ACHN (cell line): ENCODE data around the gene C12orf76.
"Not testable (repeated sequence)": the region's sequence is repeated elsewhere in the genome, so short reads cannot be mapped to it uniquely, and the experiment has no call there.

Experiments
- DNase-seq: peaks from one replicate; pipeline ENCODE4 v3.0.0-alpha.2; 2015
- in situ Hi-C: cut with HindIII; loops from 2 replicates; pipeline ENCODE4 v1.10.0; 2017; ENCODE audit warnings: low sequenced_read_pairs, low pct_ligation_motif_present, low pct_unique_long_range_greater_than_20kb

Gene C12orf76, protein sequence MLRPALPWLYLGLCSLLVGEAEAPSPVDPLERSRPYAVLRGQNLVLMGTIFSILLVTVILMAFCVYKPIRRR

DNA sequence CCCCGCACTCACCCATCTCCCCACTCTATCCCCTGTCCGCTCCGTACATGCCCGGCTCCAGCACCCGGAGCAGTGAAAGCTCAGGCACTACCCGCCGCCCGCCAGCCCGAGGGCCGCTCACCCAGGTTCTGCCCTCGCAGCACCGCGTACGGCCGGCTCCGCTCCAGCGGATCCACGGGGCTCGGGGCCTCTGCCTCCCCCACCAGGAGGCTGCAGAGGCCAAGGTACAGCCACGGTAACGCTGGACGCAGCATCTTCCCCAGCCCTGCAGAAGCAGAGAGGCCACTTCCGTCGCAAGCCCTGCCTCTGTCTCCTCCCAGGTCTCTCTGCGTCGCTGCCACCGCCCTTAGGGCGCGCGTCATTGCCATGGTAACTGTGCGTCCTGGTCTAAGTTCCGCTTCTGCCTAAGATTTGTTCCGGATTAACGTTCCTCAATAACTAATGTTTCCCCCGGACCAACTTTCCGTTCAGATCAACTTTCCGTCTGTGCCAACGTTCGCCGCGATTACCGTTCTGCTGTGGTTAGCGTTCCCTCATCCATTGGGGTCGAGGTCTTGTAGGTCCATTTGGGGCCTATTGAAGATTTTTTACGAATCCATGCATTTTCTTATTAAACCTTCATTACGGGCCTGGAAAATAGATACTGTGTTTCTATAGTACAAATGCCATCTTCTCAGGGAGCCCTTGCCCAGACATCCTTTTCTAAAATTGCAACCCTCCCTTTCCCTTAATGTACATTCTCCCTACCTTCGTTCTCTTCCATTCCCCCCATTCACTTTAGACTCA is at the start of gene C12orf76:
TSS of gene C12orf76 (minus strand) at position 281 of the 786 bp plus-strand sequence. CDS start at position 254, 27 bp downstream.
- DNase-seq = peak; percentile 100
- in situ Hi-C loops = no loop called here

DNA sequence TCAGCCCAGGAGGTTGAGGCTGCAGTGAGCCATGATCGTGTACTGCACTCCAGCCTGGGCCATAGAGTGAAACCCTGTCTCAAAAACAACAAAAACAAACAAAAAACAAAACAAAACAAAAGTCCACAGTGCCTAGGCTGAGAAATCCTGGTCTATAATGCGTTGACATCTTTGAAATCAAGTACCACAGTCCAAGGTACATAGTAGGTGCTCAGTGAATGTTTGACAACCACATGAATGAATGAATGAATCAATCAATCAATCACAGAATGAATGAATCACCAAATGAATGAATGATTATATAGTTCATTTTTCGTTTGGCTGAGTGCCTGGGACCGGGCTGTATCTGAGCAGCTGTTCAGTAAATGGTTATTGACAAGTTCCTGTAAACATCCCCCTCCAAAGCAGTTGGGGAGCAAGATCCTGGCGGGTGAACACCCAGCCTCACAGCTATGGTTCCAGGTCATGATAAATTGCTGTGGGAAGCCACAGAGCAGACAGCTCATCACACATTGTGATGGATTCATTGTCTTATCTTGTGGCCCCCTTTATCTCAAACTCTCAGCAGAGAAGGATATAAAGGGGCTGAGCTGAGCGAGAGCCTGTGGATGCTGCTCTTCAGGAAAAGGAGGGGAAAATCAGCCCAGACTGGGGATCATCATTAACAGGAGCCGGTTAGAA is 45.4 kb upstream of the C12orf76 start:
- in situ Hi-C loops = no loop called here
- no peak for DNase-seq

DNA sequence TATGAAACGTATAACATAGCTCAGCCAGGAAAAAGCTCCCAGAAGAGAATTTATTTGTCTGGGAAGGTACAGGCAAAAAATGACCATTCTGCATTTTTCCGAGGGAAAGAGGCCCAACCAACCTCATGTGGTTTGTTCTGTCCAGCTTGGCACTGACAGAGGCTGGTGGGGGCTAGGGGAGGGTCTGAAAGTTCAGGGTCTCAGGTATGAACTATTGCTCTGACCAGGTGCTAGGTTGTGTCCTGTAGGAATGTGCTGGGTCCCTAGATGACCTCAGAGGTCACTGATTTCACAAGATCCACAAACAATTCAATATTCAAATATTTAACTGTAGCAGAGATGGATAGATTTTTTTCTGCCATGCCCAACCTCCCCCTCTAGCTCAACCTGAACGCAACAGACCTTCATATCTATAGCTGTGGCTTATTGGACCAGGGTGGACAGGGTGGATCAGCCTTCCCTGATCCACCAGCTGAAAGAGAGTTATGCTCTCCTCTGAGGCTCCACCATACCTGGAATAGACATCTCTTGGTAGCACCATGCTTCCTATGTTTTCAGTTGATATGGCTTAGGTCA is 42.9 kb upstream of the C12orf76 start:
- in situ Hi-C loops = no loop called here
- no peak for DNase-seq

DNA sequence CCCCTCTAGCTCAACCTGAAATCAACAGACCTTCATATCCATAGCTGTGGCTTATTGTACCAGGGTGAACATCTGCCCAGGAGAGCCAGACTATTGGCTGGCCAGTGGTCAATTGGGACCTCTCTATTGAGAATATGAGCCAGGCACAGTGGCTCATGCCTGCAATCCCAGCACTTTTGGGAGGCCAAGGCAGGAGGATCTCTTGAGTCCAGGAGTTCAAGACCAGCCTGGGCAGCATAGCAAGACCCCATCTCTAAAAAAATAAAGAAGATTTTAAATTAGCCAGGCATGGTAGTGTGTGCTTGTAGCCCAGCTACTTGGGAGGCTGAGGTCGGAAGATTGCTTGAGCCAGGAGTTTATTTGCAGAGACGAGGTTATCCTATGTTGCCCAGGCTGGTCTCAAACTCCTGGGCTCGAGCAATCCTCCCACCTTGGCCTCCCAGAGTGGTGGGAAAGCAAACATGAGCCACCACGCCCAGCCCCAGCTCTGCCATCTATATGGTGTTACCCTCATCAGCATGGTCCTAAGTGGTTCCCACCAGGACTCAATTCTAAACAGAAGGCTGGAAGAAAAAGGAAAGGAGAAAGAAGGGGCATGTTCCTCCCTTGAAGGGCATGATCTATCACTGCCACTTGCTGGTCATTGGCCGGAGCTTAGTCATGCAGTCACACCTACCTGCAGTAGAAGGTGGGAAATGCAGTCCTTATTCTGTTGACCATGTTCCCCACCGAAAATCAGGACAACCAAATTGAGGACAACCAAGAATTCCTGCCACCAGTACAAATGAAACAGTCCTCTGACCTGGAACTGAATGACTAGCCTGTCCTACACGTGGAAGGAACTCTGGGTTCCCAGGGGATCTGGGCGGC is 42.2 kb upstream of the C12orf76 start:
- in situ Hi-C loops = no loop called here
- DNase-seq = no peak

DNA sequence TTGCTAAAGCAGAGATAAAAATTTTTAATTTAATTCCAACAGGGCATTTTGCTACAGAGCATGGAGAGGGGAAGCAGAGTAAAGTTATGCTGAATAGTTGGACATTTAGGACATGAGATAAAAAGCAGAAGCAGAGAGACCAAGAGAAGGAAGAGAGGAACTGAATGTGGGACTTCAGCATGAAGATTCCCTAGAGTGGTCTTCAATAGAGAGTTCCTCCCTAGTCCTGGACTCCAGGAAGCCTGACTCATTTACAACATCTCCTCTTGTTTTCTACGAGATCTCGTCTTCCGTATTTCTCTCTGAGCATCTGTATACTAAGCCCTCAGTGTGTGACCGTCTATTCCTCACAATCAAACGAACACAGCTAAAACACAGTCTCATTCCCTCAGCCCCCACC is 40.6 kb upstream of the C12orf76 start:
- in situ Hi-C loops = no loop called here
- DNase-seq = no peak

DNA sequence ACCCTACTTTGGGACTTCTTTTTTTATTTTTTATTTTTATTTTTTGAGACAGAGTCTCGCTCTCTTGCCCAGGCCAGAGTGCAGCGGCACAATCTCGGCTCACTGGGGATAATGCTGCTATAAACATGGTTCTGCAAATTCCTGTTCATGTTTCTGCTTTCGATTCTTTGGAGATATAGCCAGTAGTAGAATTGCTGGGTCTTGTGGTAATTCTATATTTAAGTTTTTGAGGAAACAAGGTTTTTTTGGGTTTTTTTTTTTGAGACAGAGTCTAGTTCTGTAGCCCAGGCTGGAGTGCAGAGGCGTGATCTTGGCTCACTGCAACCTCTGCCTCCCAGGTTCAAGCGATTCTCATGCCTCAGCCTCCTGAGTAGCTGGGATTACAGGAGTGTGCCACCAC is 39.9 kb upstream of the C12orf76 start:
- in situ Hi-C loops, DNase-seq: not testable (repeated sequence)

DNA sequence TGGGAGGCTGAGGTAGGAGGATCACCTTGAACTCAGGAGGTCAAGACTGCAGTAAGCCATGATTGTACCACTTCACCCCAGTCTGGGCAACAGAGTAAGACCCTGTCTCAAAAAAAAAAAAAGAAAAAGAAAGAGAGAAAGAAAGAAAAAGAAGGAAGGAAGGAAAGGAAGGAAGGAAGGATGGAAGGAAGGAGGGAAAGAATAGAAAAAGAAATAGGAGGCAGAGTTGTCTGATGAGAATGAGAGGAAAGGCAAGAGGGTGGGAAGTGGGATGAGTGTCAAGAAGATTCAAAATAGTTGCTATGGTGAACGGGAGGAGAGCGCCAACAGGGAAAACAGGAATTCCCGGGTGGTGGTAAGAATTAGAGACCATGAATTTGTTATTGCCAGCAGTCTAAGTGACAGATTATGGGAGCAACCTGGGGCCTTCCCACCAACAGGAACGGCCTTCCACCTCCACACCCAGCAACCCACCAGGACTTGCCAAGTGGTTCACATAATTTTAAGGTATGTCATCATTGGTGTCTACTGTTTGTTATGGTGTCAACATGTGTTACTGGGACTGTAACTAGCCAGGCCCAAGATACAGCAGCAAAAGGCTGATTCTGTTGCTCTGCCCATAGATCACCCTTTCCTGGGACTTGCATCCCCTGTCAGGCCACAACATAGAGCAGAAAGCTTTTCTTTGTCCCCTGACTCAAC is 36.1 kb upstream of the C12orf76 start:
- in situ Hi-C loops = no loop called here
- DNase-seq = no peak

DNA sequence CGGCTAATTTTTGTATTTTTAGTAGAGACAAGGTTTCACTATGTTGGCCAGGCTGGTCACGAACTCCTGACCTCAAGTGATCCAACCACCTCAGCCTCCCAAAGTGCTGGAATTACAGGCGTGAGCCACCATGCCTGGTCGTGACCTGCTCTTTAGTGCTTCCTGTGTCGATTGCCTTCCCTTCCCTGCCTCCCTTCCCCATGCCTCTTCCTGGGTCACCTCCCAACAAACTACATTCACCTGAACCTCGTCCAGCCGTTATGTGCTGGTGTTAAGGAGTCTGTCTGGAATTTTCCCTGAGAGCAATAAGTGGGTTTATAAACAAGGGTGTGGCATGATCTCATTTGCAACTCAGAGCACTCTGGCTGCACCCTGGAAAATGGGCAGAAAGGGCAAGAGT is 32.1 kb upstream of the C12orf76 start:
- no peak for DNase-seq
- in situ Hi-C loops = no loop called here

DNA sequence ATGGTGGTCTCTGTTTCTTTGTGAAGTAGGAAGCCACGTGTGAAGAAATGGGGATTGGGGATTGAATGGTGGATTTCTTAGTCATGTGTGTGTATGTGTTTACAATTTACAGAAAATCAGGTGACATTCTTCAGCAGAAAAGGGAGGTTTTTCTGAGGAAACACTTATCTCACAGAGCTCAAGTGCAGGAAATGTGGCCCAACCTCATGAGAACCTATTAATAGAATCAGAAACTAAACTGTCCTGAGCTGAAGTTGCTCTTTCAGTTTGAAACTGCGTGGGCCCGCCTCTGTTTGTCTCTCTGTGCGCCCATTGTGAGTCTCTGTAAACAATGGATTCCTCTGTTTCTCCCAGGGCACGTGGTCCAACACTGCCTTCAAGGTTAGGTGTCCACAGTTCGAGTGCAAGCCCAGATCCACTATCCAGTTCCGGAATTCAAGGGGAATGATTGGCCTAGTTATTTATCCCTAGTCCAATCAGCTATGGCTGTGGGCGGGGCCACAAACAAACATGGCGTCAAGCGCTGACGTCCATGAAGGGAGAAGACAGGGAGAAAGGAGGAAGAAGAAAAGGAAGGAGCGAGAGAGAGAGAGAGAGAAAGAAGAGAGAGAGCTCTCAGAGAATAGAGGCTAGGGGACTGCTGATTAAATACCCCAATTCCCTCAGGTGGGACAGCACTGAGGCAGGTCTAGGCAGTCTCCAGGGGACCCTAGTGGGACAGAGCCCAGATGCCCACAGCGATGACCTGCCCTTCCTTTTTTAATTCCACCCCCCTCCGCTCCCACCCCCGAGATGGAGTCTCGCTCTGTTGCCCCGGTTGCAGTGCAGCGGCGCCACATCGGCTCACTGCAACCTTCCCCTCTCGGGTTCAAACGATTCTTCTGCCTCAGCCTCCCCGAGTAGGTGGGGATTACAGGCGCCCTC is 31.4 kb upstream of the C12orf76 start:
- DNase-seq = no peak
- in situ Hi-C loops = no loop called here

DNA sequence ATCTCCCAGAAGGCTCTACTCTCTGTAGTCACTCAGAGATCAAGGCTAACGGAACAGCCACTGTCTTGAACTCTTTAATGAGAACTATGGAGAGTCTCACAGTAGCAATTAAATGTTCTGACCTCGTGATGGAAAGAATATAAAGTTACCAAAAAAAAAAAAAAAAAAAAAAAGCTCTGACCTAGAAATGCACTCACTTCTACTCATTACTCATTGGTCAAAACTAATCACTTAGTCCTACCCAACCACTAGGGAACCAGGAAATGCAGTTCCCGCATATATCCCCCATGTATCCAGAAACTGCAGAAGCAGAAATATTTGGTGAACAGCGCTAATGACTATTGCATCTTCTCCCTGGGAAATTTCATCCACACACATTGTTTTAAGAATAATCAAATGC is 29.5 kb upstream of the C12orf76 start:
- in situ Hi-C loops = no loop called here

DNA sequence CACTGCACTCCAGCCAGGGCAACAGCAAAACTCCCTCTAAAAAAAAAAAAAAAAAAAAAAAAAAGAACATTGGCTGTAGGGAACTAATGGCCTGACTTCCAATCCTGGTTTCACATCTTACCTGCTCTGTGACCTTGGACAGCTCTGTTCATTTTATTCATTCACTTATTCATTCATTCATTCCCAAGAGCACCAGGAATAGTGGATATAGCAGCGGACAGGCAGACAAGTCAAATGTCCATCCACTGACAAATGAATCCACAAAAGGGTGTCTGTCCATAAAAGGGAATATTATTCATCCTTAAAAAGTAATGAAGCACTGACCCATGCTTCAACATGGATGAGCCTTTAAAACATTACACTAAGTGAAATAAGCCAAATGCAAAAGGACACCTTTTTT is 27.6 kb upstream of the C12orf76 start:
- in situ Hi-C loops = no loop called here
- no peak for DNase-seq

More for the DNA sequence above, 29.5 kb upstream of the C12orf76 start:
- DNase-seq = no peak

DNA sequence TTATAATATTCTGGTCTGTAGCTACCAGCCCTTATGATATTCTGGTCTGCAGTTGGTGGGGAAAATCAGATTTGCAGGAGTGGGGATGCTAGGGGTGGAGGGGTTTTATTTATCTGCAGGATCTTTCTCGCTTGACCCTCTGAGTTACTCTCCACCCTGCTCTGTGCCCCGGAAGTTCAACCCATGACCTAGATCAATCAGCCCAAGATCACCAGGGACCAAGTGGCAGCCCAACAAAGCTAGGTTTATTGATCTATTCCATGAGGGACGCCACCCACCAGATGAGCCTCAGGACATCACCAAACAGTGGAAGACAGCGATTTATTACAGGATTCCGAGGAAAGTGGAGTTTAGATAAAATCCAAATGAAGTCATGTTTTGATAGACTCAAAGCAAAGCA is 25.8 kb upstream of the C12orf76 start:
- in situ Hi-C loops = no loop called here
- DNase-seq = no peak

DNA sequence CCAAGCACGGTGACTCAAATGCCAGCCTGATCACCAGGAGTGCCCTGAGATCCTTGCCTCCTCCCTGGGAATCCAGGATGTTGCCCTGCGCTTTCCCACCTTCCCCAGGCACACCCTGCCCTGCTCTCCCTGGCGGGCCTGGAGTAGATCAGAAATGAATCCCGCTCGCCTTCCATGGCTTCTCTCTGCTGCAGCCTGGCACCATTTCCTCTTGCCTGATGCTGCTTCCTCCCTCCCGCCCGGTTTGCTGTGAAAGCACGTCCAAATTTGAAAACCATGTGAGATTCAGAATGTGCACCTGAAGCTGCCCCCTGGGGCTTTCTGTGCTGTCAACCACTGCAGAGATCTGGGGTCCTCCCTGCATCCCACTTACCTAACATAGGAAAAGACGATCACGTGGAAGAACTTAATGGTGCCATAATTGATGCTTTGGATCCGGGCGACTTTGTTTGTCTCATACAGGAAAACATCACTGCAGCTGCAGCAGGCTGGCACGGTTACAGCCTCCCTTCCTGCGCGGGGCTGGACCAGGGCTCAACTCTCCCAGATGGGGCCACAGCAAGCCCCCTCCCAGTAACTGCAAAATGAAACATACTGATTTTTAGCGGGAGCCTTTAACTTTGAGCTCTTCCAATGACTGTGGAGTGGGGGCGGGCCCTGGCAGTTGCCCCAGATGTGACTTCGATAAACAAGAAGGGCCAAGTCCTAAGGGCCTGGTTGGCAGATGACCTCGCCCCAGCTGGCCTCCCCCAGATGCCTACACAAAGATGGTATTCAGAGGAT is 24.9 kb upstream of the C12orf76 start:
- no peak for DNase-seq
- in situ Hi-C loops = no loop called here

DNA sequence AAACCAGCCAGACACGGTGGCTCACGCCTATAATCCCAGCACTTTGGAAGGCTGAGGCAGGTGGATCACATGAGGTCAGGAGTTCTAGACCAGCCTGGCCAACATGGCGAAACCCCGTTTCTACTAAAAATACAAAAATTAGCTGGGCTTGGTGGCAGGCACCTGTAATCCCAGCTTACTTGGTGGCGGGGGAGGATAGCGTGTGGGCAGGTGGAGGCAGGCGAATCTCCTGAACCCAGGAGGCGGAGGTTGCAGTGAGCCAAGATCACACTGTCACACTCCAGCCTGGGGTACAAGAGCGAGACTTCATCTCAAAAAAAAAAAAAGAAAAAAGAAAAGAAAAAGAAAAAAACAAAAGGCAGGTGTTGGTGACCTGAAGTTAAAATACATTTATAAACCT is 24.3 kb upstream of the C12orf76 start:
- in situ Hi-C loops, DNase-seq: not testable (repeated sequence)

DNA sequence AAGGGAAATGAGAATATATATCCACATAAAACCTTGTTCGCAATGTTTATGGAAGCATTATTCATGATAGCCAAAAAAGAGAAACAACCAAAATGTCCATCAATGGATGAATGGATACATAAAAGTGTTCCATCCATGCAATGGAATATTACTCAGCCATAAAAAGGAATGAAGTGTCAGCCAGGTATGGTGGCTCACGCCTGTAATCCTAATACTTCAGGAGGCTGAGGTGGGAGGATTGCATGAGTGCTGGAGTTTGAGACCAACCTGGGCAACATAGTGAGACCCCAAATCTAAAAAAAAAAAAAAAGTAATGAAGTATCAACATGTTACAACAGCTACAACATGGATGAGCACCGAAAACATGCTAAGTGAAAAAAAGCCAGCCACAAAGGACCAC is 23.6 kb upstream of the C12orf76 start:
- in situ Hi-C loops = no loop called here
- no peak for DNase-seq

DNA sequence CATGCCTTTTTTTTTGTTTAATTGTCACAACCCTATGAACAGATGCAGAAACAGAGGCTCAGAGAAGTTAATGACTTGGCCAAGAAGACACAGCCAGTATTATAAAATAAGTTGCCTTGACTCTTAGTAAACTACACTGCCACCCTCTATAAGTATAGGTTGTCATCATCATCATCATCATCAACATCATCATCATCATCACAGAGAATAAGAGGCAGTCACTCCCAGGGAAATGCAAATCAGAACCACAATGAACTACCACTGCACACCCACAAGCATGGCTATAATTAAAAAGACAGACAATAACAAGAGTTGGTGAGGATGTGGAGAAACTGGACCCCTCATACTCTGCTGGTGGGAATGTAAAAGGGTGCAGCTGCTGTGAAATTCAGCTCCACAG is 23.2 kb upstream of the C12orf76 start:
- in situ Hi-C loops = no loop called here
- no peak for DNase-seq

DNA sequence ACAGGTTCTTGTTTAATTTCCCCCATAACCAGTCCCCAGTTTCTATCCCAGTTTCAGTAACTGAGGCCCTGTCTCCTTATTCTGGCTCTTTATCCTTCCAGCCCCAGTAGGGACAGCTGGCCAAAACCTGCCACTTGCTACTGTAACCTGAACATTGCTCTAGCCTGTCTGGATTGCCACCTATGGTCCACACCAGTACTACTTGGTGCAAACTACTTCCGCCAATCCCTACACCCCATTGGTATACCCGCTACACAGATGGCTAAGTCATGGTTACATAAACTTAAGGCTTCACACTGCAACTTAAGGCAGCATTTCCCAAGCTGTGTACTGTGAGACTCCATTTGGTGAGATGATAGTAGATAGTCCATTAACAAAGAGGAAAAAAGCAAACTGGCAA is 20.3 kb upstream of the C12orf76 start:
- no peak for DNase-seq
- in situ Hi-C loops = no loop called here
